GM12878 (cell line): ENCODE measurements around the gene TACR1. TPM values are rescaled to one million over a fixed set of nuclear protein-coding genes. Genes with fewer than 3 reads are reported as not detected.
A peak's percentile ranks its signal among the peaks of the same experiment; 100 is the strongest.

Experiments
- ATAC-seq: fragments of 200-7000 bp; cut with Tn5 transposase; 3 replicates; pipeline ENCODE4 v1.9.1; 2020; ENCODE audit warnings: mild to moderate bottlenecking, moderate library complexity
- BruUV-seq: library from RNA; stranded (reverse); fragments of 400-500 nt; replicated peaks from 2 replicates; lab custom pipeline; 2021; lab: Mats Ljungman, UMichigan
- CTCF ChIA-PET: fragments of 300-600 bp; sonication (Branson Sonifier 250); formaldehyde crosslinking; extraction: SDS; loops from one replicate; lab custom pipeline; 2021; ENCODE audit warnings: inconsistent platforms; lab: Yijun Ruan, JAX
- POLR2A ChIA-PET: fragments of 350-600 bp; formaldehyde crosslinking; extraction: SDS; loops from one replicate; lab custom pipeline; 2021; ENCODE audit warnings: inconsistent platforms; lab: Charles Lee
- RAD21 ChIA-PET: fragments of 300-600 bp; sonication (Branson Sonifier 250); formaldehyde crosslinking; loops from one replicate; lab custom pipeline; 2023; ENCODE audit warnings: antibody characterized with exemption; ENCODE audit not compliant: unreplicated experiment; lab: Charles Lee
- SMC1A ChIA-PET: fragments of 300-600 bp; sonication (Branson Sonifier 250); formaldehyde crosslinking; loops from one replicate; lab custom pipeline; 2023; ENCODE audit not compliant: unreplicated experiment, uncharacterized antibody; lab: Charles Lee
- DNase-seq: peaks from one replicate; pipeline ENCODE4 v3.0.0-alpha.2; 2011; ENCODE audit warnings: low read depth, low spot score
- FAIRE-seq: peaks from 3 replicates; lab custom pipeline; 2011; peaks lifted over from hg19 to GRCh38; lab: Jason Lieb, UNC
- H2AFZ ChIP-seq: 2 replicates; pipeline ENCODE4 v1.6.0; 2011; ENCODE audit warnings: low read depth, low read length, control low read depth; ENCODE audit not compliant: control insufficient read depth
- H3K27ac ChIP-seq: 2 replicates; pipeline ENCODE4 v1.5.1; 2011; ENCODE audit warnings: control low read depth; ENCODE audit not compliant: control insufficient read depth, insufficient read depth
- H3K27me3 ChIP-seq, 2 experiments: replicated peaks in 1 of 2; 2 replicates each; pipeline versions ENCODE4 v1.6.0 to v1.6.1; 2011; ENCODE audit warnings: low read length in 1 of 2; ENCODE audit not compliant: control insufficient read depth in 2 of 2, insufficient read depth in 2 of 2
- H3K36me3 ChIP-seq, 2 experiments: 2 replicates each; pipeline ENCODE4 v1.5.1; 2011; ENCODE audit warnings: low read length in 1 of 2; ENCODE audit not compliant: control insufficient read depth in 2 of 2, insufficient read depth in 2 of 2
- H3K4me1 ChIP-seq: 2 replicates; pipeline ENCODE4 v1.6.1; 2011; ENCODE audit warnings: mild to moderate bottlenecking, low read length, moderate library complexity, mixed read lengths; ENCODE audit not compliant: control insufficient read depth, insufficient read depth
- H3K4me2 ChIP-seq: 2 replicates; pipeline ENCODE4 v1.6.0; 2011; ENCODE audit warnings: control low read depth; ENCODE audit not compliant: control insufficient read depth, insufficient read depth
- H3K4me3 ChIP-seq: fragments of 200-600 bp; sonication (generic); 2 replicates; pipeline ENCODE4 v1.5.1; 2016
- H3K79me2 ChIP-seq: 2 replicates; pipeline ENCODE4 v1.6.0; 2011; ENCODE audit warnings: low read length; ENCODE audit not compliant: control insufficient read depth, insufficient read depth
- H3K9ac ChIP-seq: 2 replicates; pipeline ENCODE4 v1.8.0; 2011; ENCODE audit warnings: low read length, control low read depth, mixed read lengths; ENCODE audit not compliant: control insufficient read depth, insufficient read depth
- H3K9me3 ChIP-seq: replicated peaks from 3 replicates; pipeline ENCODE4 v1.5.1; 2011; ENCODE audit warnings: mild to moderate bottlenecking, low read length; ENCODE audit not compliant: control insufficient read depth, insufficient read depth
- H4K20me1 ChIP-seq: 2 replicates; pipeline ENCODE4 v1.6.0; 2011; ENCODE audit not compliant: control insufficient read depth, insufficient read depth
- MAX ChIP-seq: IDR thresholded peaks from 2 replicates; pipeline ENCODE4 v1.6.1; 2012; ENCODE audit warnings: low read depth, low read length, improper control_type of control experiment
- MLLT1 ChIP-seq: fragments of 450-650 bp; IDR thresholded peaks from 2 replicates; pipeline ENCODE4 v1.6.1; 2016; ENCODE audit warnings: mild to moderate bottlenecking
- MTA3 ChIP-seq: IDR thresholded peaks from 2 replicates; pipeline ENCODE4 v1.6.1; 2012; ENCODE audit warnings: low read length, inconsistent platforms, borderline replicate concordance
- RB1 ChIP-seq: fragments of 450-650 bp; formaldehyde crosslinking; IDR thresholded peaks from 2 replicates; pipeline ENCODE4 v1.6.1; 2017; ENCODE audit warnings: mild to moderate bottlenecking, borderline replicate concordance
- ZNF384 ChIP-seq: IDR thresholded peaks from 2 replicates; pipeline ENCODE4 v1.6.1; 2012; ENCODE audit warnings: low read depth, mild to moderate bottlenecking, low read length, improper control_type of control experiment, borderline replicate concordance
- ZNF687 ChIP-seq: fragments of 450-650 bp; IDR thresholded peaks from 2 replicates; pipeline ENCODE4 v1.6.1; 2017; ENCODE audit warnings: mild to moderate bottlenecking, moderate library complexity
- WGBS: methylation state at CpG from one replicate; pipeline ENCODE4 v1.1.6; 2016; ENCODE audit warnings: low lambda C conversion rate; ENCODE audit not compliant: insufficient replicate concordance, insufficient coverage; ENCODE audit errors: missing lambda C conversion rate; 5-methylcytosine and 5-hydroxymethylcytosine counted together
- in situ Hi-C: fragments of 300-500 bp; cut with MboI; formaldehyde crosslinking; loops from 9 replicates; pipeline ENCODE4 v1.14.3; 2018; ENCODE audit warnings: mixed read lengths
- intact Hi-C: fragments of 100-400 bp; cut with micrococcal nuclease; formaldehyde crosslinking; loops from one replicate; pipeline ENCODE4 v1.14.2; 2022; ENCODE audit not compliant: unreplicated experiment
- polyA plus RNA-seq, 11 experiments: library from polyadenylated mRNA; depleted of rRNA in 4 of 11; unstranded in 6 of 11; stranded (reverse) in 5 of 11; fragments of >200 nt; fragmentation: Nextera tagmentation in 4 of 11; fragmentation: Illumina TruSeq in 1 of 11; extraction: Ambion mirVana in 4 of 11; extraction: Trizol in 1 of 11; gene quantifications; 1 replicate in 1 of 11; 2 replicates in 10 of 11; pipeline versions ENCODE4 v1.2.1 to v1.2.3, GENCODE V29; 2011 to 2016; ENCODE audit warnings: inconsistent platforms in 2 of 11, missing spikeins in 2 of 11, low read depth in 1 of 11
- total RNA-seq, 4 experiments: library from RNA; depleted of rRNA in 3 of 4; stranded (reverse); fragments of >200 nt in 3 of 4; fragmentation: Illumina TruSeq in 1 of 4; extraction: Trizol in 1 of 4; gene quantifications; 2 replicates each; pipeline versions ENCODE4 v1.2.1 to v1.2.3, GENCODE V29; 2013 to 2021

TACR1 gene
- total and polyA plus RNA-seq, 10 of the 15 experiments (the other 5 are each of a cell fraction or from before 2014, with no cell fraction given), result 0.04 to 1.4 (median 0.15) TPM

GRCh38 chr2:75133621-75134570, 65.4 kb downstream of the TACR1 start:
- H3K4me1 ChIP-seq, result no peaks in the 10 kb centered on the region
- FAIRE-seq, result no peak
- TF ChIP-seq MTA3, result no peak
- TF ChIP-seq, all 136 proteins: peak for 0
- WGBS, result 52% methylated on average over 9 of the region's 9 CpGs
- Histone ChIP-seq H3K27me3 (no peaks in the 10 kb centered on the region), H2AFZ (no peak overlapping the region), H3K9me3 (no peaks in the 10 kb centered on the region), H3K27ac (no peak overlapping the region), H3K79me2 (no peaks in the 10 kb centered on the region), H3K36me3 (no peaks in the 10 kb centered on the region), H4K20me1 (no peaks in the 10 kb centered on the region), H3K4me3 (no peak overlapping the region), H3K4me2 (no peak overlapping the region), H3K9ac (no peak overlapping the region)
- in situ Hi-C loops (no loop called here), intact Hi-C loops (no loop called here)
- ChIA-PET RAD21 (no interaction called here), SMC1A (no interaction called here), CTCF (interaction anchor here (1.7 kb wide), 1 partner anchor 69 kb away, joined by 6 read pairs; no protein-coding TSS in a partner anchor), POLR2A (no interaction called here)
- BruUV-seq, result no TSS peak
- DNase-seq (no peak), ATAC-seq (no peak)

GRCh38 chr2:75130171-75130570, 69.1 kb downstream of the TACR1 start:
- Histone ChIP-seq H3K9me3 (no peaks in the 10 kb centered on the region), H4K20me1 (no peaks in the 10 kb centered on the region), H3K79me2 (no peaks in the 10 kb centered on the region), H3K9ac (no peak overlapping the region), H2AFZ (no peak overlapping the region), H3K36me3 (no peaks in the 10 kb centered on the region), H3K4me1 (no peaks in the 10 kb centered on the region), H3K27ac (no peak overlapping the region), H3K4me2 (no peak overlapping the region), H3K4me3 (no peak overlapping the region), H3K27me3 (no peaks in the 10 kb centered on the region)
- FAIRE-seq (no peak), ATAC-seq (peak; percentile 64), DNase-seq (no peak)
- POLR2A ChIA-PET, result no interaction called here
- in situ Hi-C loops, result no loop called here
- RAD21 ChIA-PET, result no interaction called here
- BruUV-seq, result no TSS peak
- WGBS, result 0% methylated on average over 1 of the region's 1 CpG
- intact Hi-C loops, result no loop called here
- CTCF ChIA-PET, result no interaction called here
- SMC1A ChIA-PET, result interaction anchor here (0.6 to 0.7 kb wide), 2 partner anchors 193 to 542 kb away, joined by 3 read pairs; no protein-coding TSS in a partner anchor
- TF ChIP-seq MAX (no peak), MLLT1 (no peak), RB1 (no peak), ZNF687 (no peak), ZNF384 (no peak)
